ENCODE results near the gene CDKN1C.
"Not testable (repeated sequence)": the region's sequence is repeated elsewhere in the genome, so short reads cannot be mapped to it uniquely, and the experiment has no call there.

The CDKN1C gene

GRCh38 chr11:2911088-2911784 lies 25.7 kb upstream of the CDKN1C start:
- ChIA-PET POLR2A (no interaction called here), CTCF (interaction anchor here (1.1 to 2.7 kb wide), 3 partner anchors 8 to 378 kb away, joined by 3 to 17 read pairs (median 14); a partner anchor contains a TSS)
- no peak for TF ChIP-seq CTCF (IDR thresholded peaks at IDR 0.05; ENCODE audit: insufficient read depth, low read length, missing control alignments)
- DNase-seq (ENCODE audit: low read depth, low spot score), result no peak
- no peak overlapping the region for H3K4me3 ChIP-seq (ENCODE audit: low read depth, low read length)

- no peak for TF ChIP-seq CTCF (IDR thresholded peaks at IDR 0.05; ENCODE audit: insufficient read depth, low read length, missing control alignments)
- ChIA-PET CTCF (interaction anchor here (2.6 kb wide), 1 partner anchor 8 kb away, joined by 14 read pairs; a partner anchor contains a TSS), POLR2A (interaction anchor here (1.0 to 1.4 kb wide), 2 partner anchors 10 to 19 kb away, joined by 3 to 4 read pairs; partner anchors contain the start of gene PHLDA2)
Observed at GRCh38 chr11:2910401-2910955, 24.9 kb upstream of the CDKN1C start.

GRCh38 chr11:2909133-2909902 lies 23.7 kb upstream of the CDKN1C start:
- ChIA-PET CTCF (no interaction called here), POLR2A (interaction anchor here (1.0 to 1.4 kb wide), 2 partner anchors 11 to 20 kb away, joined by 3 to 4 read pairs; partner anchors contain the start of gene PHLDA2)
- DNase-seq (ENCODE audit: low read depth, low spot score), result no peak
- H3K4me3 ChIP-seq (ENCODE audit: low read depth, low read length), result no peak overlapping the region
- no peak for TF ChIP-seq CTCF (IDR thresholded peaks at IDR 0.05; ENCODE audit: insufficient read depth, low read length, missing control alignments)

More at GRCh38 chr11:2910401-2910955, 24.9 kb upstream of the CDKN1C start:
- H3K4me3 ChIP-seq (ENCODE audit: low read depth, low read length), result no peak overlapping the region
- no peak for DNase-seq (ENCODE audit: low read depth, low spot score)

- CTCF ChIA-PET, result no interaction called here
Observed at GRCh38 chr11:2908130-2908529, 22.6 kb upstream of the CDKN1C start.

GRCh38 chr11:2905299-2905698 lies 19.7 kb upstream of the CDKN1C start:
- CTCF ChIA-PET, result interaction anchor here (1.2 kb wide), 1 partner anchor 25 kb away, joined by 4 read pairs; no protein-coding TSS in a partner anchor
- DNase-seq (ENCODE audit: low read depth, low spot score); H3K4me3 ChIP-seq (ENCODE audit: low read depth, low read length); POLR2A ChIA-PET: not testable (repeated sequence)

More at GRCh38 chr11:2908130-2908529, 22.6 kb upstream of the CDKN1C start:
- no peak for TF ChIP-seq CTCF (IDR thresholded peaks at IDR 0.05; ENCODE audit: insufficient read depth, low read length, missing control alignments)
- POLR2A ChIA-PET, result no interaction called here
- no peak for DNase-seq (ENCODE audit: low read depth, low spot score)
- no peak overlapping the region for H3K4me3 ChIP-seq (ENCODE audit: low read depth, low read length)

DNA sequence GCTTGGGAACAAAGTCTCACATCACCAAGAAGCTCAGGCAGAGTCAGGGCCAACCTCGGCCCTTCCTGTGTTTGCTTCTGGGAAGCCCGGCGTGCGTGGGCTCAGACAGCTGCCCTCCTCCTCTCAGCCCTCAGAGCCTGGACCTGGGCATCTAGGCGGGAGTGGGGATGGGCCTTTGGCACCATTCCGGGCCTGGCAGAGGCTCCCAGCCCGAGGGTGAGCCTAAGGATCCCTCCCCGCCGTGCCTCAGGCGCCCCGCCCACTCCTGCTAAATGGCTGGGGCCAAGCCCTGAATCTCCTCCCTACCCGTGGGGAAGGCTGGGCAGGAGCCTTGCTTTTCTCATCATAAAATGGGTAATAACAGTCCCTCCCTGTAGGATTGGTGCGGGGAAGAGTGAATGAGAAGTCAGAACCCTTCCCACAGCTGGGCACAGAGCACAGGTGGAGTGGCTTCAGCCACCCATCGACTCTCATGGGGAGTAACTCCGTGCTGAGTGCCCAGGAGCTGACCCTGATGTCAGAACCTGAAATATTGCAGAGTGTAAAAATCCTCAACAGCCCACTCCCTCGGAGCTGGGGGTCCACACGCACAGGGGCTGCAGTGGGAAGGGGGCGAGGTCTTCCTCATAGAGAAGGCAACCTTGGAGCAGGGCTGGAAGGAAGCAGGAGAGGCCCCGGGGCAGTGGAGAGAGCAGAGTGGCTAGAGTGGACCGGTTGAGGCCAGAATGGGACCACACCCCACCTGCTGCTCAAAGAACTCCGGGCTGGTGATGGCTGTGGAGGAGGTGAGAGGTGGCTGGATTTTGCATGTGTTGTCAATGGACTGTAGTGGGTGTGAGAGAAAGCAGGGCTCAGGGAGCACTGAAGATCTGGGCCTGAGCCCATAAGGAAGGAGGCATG lies 18.8 kb upstream of the CDKN1C start:
- no peak for DNase-seq (ENCODE audit: low read depth, low spot score)
- CTCF ChIA-PET, result interaction anchor here (1.2 to 3.1 kb wide), 4 partner anchors 8 to 371 kb away, joined by 4 to 35 read pairs (median 10); no protein-coding TSS in a partner anchor
- no peak for TF ChIP-seq CTCF (IDR thresholded peaks at IDR 0.05; ENCODE audit: insufficient read depth, low read length, missing control alignments)
- no peak overlapping the region for H3K4me3 ChIP-seq (ENCODE audit: low read depth, low read length)
- POLR2A ChIA-PET, result no interaction called here

All from AG04449 (cell line).